CD4-positive, alpha-beta T cell (primary cell): ENCODE measurements around the gene HLCS. TPM values are rescaled to one million over a fixed set of nuclear protein-coding genes. Genes with fewer than 3 reads are reported as not detected.

ENCODE experiments used
- ATAC-seq: fragments of 200-7000 bp; cut with Tn5 transposase; one replicate; pipeline ENCODE4 v1.10.0; 2022; ENCODE audit warnings: mild to moderate bottlenecking; ENCODE audit not compliant: poor library complexity
- CTCF ChIA-PET: fragments of 350-600 bp; sonication (Branson Sonifier 250); formaldehyde crosslinking; loops from one replicate; lab custom pipeline; 2021; ENCODE audit warnings: antibody characterized with exemption, inconsistent platforms; lab: Charles Lee
- POLR2A ChIA-PET: fragments of 350-600 bp; sonication (Branson Sonifier 250); formaldehyde crosslinking; loops from one replicate; lab custom pipeline; 2021; ENCODE audit warnings: antibody characterized with exemption, inconsistent platforms; lab: Charles Lee
- DNase-seq, 14 experiments: peaks; one replicate each; pipeline ENCODE4 v3.0.0-alpha.2; 2013 to 2020; ENCODE audit warnings: mixed read lengths in 2 of 14
- H3K27ac ChIP-seq, 2 donors: one replicate each; pipeline versions ENCODE4 v1.5.1 to v1.7.0; 2013; ENCODE audit warnings: low read length in 2 of 2, low read depth in 1 of 2, mild to moderate bottlenecking in 1 of 2
- H3K27me3 ChIP-seq, 2 experiments: 1 replicate in 1 of 2; 2 replicates in 1 of 2; pipeline versions ENCODE4 v1.6.1 to v1.7.0; 2013; ENCODE audit warnings: low read length in 2 of 2, control low read depth in 1 of 2, mild to moderate bottlenecking in 1 of 2, moderate library complexity in 1 of 2; ENCODE audit not compliant: insufficient read depth in 2 of 2, control insufficient read depth in 1 of 2
- H3K36me3 ChIP-seq: one replicate; pipeline ENCODE4 v1.6.1; 2013; ENCODE audit warnings: low read length, control low read depth; ENCODE audit not compliant: insufficient read depth
- H3K4me1 ChIP-seq: one replicate; pipeline ENCODE4 v1.6.1; 2013; ENCODE audit warnings: low read length, control low read depth; ENCODE audit not compliant: insufficient read depth
- H3K4me3 ChIP-seq: one replicate; pipeline ENCODE4 v1.5.1; 2013; ENCODE audit warnings: mild to moderate bottlenecking, low read length, moderate library complexity
- H3K9me3 ChIP-seq, 2 experiments: 1 replicate in 1 of 2; 2 replicates in 1 of 2; pipeline versions ENCODE4 v1.6.1 to v1.7.0; 2013; ENCODE audit warnings: low read length in 2 of 2, mild to moderate bottlenecking in 2 of 2, control low read depth in 1 of 2, moderate library complexity in 1 of 2; ENCODE audit not compliant: control insufficient read depth in 1 of 2, insufficient read depth in 1 of 2
- H3K27ac Mint-ChIP-seq: one replicate; pipeline ENCODE4 v1.8.0; 2020; ENCODE audit warnings: mixed read lengths
- H3K27me3 Mint-ChIP-seq: one replicate; pipeline ENCODE4 v1.8.0; 2021; ENCODE audit warnings: mixed read lengths
- H3K36me3 Mint-ChIP-seq: one replicate; pipeline ENCODE4 v1.8.0; 2021; ENCODE audit warnings: low read depth, mixed read lengths
- H3K4me1 Mint-ChIP-seq: one replicate; pipeline ENCODE4 v1.8.0; 2021; ENCODE audit warnings: low read depth, mixed read lengths
- H3K4me3 Mint-ChIP-seq: one replicate; pipeline ENCODE4 v1.8.0; 2020; ENCODE audit warnings: mild to moderate bottlenecking, mixed read lengths
- H3K9me3 Mint-ChIP-seq: one replicate; pipeline ENCODE4 v1.8.0; 2020; ENCODE audit warnings: mixed read lengths
- CTCF ChIP-seq: fragments of 200-600 bp; IDR thresholded peaks from one replicate; pipeline ENCODE4 v1.8.0; 2022; ENCODE audit warnings: antibody characterized with exemption, mild to moderate bottlenecking
- intact Hi-C, 2 experiments: fragments of 100-400 bp; cut with DNase I in 1 of 2; cut with micrococcal nuclease in 1 of 2; formaldehyde crosslinking; loops; one replicate each; pipeline versions ENCODE4 v1.15.1 to v1.9.0; 2023 to 2025; cut with DNase I, micrococcal nuclease
- total RNA-seq, 174 experiments: library from RNA in 2 of 174; stranded (reverse) in 2 of 174; gene quantifications; one replicate each; pipeline ENCODE4 v1.2.3 and lab custom pipeline; 2021 to 2026

HLCS gene
- total RNA-seq, 2 experiments from 2014 or later = 8.1 to 10.0 TPM

- TF ChIP-seq CTCF = no peak
- Mint-ChIP-seq H3K4me3 (no peak overlapping the region), H3K9me3 (no peaks in the 10 kb centered on the region), H3K36me3 (no peaks in the 10 kb centered on the region), H3K27ac (no peak overlapping the region), H3K27me3 (no peaks in the 10 kb centered on the region), H3K4me1 (no peaks in the 10 kb centered on the region)
- no peak for ATAC-seq
- Histone ChIP-seq H3K36me3 (no peaks in the 10 kb centered on the region), H3K4me1 (no peaks in the 10 kb centered on the region), H3K9me3 (no peaks in the 10 kb centered on the region), H3K27me3 (no peaks in the 10 kb centered on the region), H3K27ac (no peak overlapping the region), H3K4me3 (no peak overlapping the region)
- ChIA-PET POLR2A (no interaction called here), CTCF (no interaction called here)
- intact Hi-C loops = no loop called here
- no peak for DNase-seq
Measured at GRCh38 chr21:36783612-36784374, 182.7 kb downstream of the HLCS start.

GRCh38 chr21:36780861-36781260 lies 185.6 kb downstream of the HLCS start:
- no peak overlapping the region for H3K27ac Mint-ChIP-seq
- H3K27me3 Mint-ChIP-seq = no peaks in the 10 kb centered on the region
- ATAC-seq = no peak
- H3K36me3 Mint-ChIP-seq = no peaks in the 10 kb centered on the region
- no peaks in the 10 kb centered on the region for H3K27me3 ChIP-seq
- no peaks in the 10 kb centered on the region for H3K4me1 Mint-ChIP-seq
- H3K4me1 ChIP-seq = no peaks in the 10 kb centered on the region
- no peak overlapping the region for H3K27ac ChIP-seq
- no peak overlapping the region for H3K4me3 Mint-ChIP-seq
- CTCF ChIA-PET = no interaction called here
- no peaks in the 10 kb centered on the region for H3K36me3 ChIP-seq
- H3K9me3 Mint-ChIP-seq = no peaks in the 10 kb centered on the region
- DNase-seq = no peak
- POLR2A ChIA-PET = no interaction called here
- TF ChIP-seq CTCF = no peak
- no peaks in the 10 kb centered on the region for H3K9me3 ChIP-seq
- intact Hi-C loops = no loop called here
- H3K4me3 ChIP-seq = no peak overlapping the region

- no peak for ATAC-seq
- Histone ChIP-seq H3K4me3 (no peak overlapping the region), H3K27me3 (no peaks in the 10 kb centered on the region), H3K4me1 (no peaks in the 10 kb centered on the region), H3K36me3 (no peaks in the 10 kb centered on the region), H3K27ac (no peak overlapping the region), H3K9me3 (no peaks in the 10 kb centered on the region)
- ChIA-PET CTCF (no interaction called here), POLR2A (no interaction called here)
- intact Hi-C loops = no loop called here
- H3K27ac Mint-ChIP-seq = no peak overlapping the region
- no peak for TF ChIP-seq CTCF
- no peaks in the 10 kb centered on the region for H3K36me3 Mint-ChIP-seq
- no peaks in the 10 kb centered on the region for H3K27me3 Mint-ChIP-seq
- no peaks in the 10 kb centered on the region for H3K4me1 Mint-ChIP-seq
- no peak overlapping the region for H3K4me3 Mint-ChIP-seq
- no peaks in the 10 kb centered on the region for H3K9me3 Mint-ChIP-seq
- no peak for DNase-seq
Measured at GRCh38 chr21:36776981-36777617, 189.4 kb downstream of the HLCS start.
